ENCODE measurements around the gene OMP.

Gene OMP

GRCh38 chr11:77136784-77137420 is 34.3 kb downstream of the OMP start:
- H3K27me3 ChIP-seq (replicated peaks) = no peaks in the 10 kb centered on the region
- no peak overlapping the region for H3K4me3 ChIP-seq (ENCODE audit: low read depth, low read length)
- no peak for DNase-seq
- no peaks in the 10 kb centered on the region for H3K36me3 ChIP-seq (replicated peaks)
- TF ChIP-seq, protein P1, sequence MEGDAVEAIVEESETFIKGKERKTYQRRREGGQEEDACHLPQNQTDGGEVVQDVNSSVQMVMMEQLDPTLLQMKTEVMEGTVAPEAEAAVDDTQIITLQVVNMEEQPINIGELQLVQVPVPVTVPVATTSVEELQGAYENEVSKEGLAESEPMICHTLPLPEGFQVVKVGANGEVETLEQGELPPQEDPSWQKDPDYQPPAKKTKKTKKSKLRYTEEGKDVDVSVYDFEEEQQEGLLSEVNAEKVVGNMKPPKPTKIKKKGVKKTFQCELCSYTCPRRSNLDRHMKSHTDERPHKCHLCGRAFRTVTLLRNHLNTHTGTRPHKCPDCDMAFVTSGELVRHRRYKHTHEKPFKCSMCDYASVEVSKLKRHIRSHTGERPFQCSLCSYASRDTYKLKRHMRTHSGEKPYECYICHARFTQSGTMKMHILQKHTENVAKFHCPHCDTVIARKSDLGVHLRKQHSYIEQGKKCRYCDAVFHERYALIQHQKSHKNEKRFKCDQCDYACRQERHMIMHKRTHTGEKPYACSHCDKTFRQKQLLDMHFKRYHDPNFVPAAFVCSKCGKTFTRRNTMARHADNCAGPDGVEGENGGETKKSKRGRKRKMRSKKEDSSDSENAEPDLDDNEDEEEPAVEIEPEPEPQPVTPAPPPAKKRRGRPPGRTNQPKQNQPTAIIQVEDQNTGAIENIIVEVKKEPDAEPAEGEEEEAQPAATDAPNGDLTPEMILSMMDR (IDR thresholded peaks at IDR 0.05; ENCODE audit: low read depth, low read length, missing control alignments) = no peak
- in situ Hi-C loops (cut with HindIII; ENCODE audit: low pct_ligation_motif_present, low sequenced_read_pairs) = no loop called here
- H3K27ac ChIP-seq = no peak overlapping the region

GRCh38 chr11:77137421-77137820 is 34.8 kb downstream of the OMP start:
- TF ChIP-seq, protein P1 (IDR thresholded peaks at IDR 0.05; ENCODE audit: low read depth, low read length, missing control alignments) = no peak
- in situ Hi-C loops (cut with HindIII; ENCODE audit: low pct_ligation_motif_present, low sequenced_read_pairs) = no loop called here
- H3K4me3 ChIP-seq (ENCODE audit: low read depth, low read length) = no peak overlapping the region
- no peaks in the 10 kb centered on the region for H3K36me3 ChIP-seq (replicated peaks)
- no peak overlapping the region for H3K27ac ChIP-seq
- no peaks in the 10 kb centered on the region for H3K27me3 ChIP-seq (replicated peaks)
- DNase-seq = no peak

DNA sequence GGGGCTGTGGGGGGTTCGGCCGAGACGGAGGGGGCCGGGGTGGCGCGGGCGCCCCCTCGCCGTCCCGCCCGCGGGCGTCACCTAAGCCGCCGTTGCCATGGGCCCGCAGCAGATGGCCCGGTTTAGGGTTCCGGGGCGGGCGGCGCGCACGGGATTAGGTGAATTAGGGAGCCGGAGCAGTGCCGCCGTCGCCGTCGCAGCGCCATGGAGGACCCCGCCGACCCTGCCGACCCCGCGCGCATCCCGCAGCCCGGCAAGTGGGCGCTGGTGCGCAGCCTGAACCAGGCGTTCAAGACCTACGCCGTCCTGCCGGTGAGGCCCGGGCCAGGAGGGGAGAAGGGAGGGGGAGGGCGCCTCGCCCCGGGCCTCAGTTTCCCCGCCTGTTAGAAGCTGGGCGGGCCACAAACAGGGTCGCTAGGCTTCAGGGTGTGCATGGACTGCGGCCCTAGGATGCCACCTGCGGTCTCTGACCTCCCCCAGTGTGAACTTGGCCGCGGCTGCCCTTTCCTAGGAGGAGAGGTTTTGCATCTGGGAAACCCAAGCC is 35.5 kb downstream of the OMP start:
- no peaks in the 10 kb centered on the region for H3K27me3 ChIP-seq (replicated peaks)
- H3K27ac ChIP-seq = no peak overlapping the region
- in situ Hi-C loops (cut with HindIII; ENCODE audit: low pct_ligation_motif_present, low sequenced_read_pairs) = no loop called here
- no peak for DNase-seq
- TF ChIP-seq, protein P1 (IDR thresholded peaks at IDR 0.05; ENCODE audit: low read depth, low read length, missing control alignments) = no peak
- no peak overlapping the region for H3K4me3 ChIP-seq (ENCODE audit: low read depth, low read length)
- H3K36me3 ChIP-seq (replicated peaks) = no peaks in the 10 kb centered on the region

DNA sequence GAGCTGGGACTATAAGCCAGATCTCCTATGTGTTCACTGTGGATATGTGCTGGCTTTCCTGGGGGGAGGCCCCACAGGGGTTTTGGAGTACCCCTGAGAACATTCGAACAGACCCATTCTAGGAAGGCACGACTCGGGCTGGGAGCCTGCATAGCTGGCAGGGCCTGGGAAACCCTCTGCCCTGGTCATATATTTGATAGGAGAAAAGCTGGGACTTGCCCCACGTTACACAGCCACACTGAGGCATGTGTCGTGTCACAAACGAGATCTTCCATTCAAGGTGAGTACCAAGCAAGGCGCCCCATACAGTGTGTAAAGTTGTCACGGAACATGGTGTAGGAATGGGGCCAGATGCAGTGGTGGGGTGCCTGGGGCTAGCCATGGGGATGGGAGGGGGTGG is 36.6 kb downstream of the OMP start:
- Histone ChIP-seq H3K27me3 (replicated peaks) (no peaks in the 10 kb centered on the region), H3K36me3 (replicated peaks) (no peaks in the 10 kb centered on the region), H3K27ac (no peak overlapping the region), H3K4me3 (ENCODE audit: low read depth, low read length) (no peak overlapping the region)
- TF ChIP-seq, protein P1 (IDR thresholded peaks at IDR 0.05; ENCODE audit: low read depth, low read length, missing control alignments) = no peak
- no peak for DNase-seq
- in situ Hi-C loops (cut with HindIII; ENCODE audit: low pct_ligation_motif_present, low sequenced_read_pairs) = no loop called here

GRCh38 chr11:77140231-77140851 is 37.7 kb downstream of the OMP start:
- no peaks in the 10 kb centered on the region for H3K27me3 ChIP-seq (replicated peaks)
- no peak overlapping the region for H3K27ac ChIP-seq
- no peak for DNase-seq
- H3K4me3 ChIP-seq (ENCODE audit: low read depth, low read length) = no peak overlapping the region
- TF ChIP-seq, protein P1 (IDR thresholded peaks at IDR 0.05; ENCODE audit: low read depth, low read length, missing control alignments) = no peak
- no peaks in the 10 kb centered on the region for H3K36me3 ChIP-seq (replicated peaks)
- in situ Hi-C loops (cut with HindIII; ENCODE audit: low pct_ligation_motif_present, low sequenced_read_pairs) = no loop called here
